GM12892 (cell line): ENCODE results near the gene PTPN14.

Experiments
- POLR2A ChIP-seq: IDR thresholded peaks from 2 replicates; pipeline ENCODE4 v1.6.1; 2011; ENCODE audit warnings: low read depth, low read length, control low read depth
- POLR2AphosphoS5 ChIP-seq: IDR thresholded peaks from 2 replicates; pipeline ENCODE4 v1.6.1; 2011; ENCODE audit warnings: low read depth, low read length, control low read depth
- TAF1 ChIP-seq: IDR thresholded peaks from 2 replicates; pipeline ENCODE4 v1.6.1; 2011; ENCODE audit warnings: low read depth, mild to moderate bottlenecking, control low read depth, low read length, borderline replicate concordance

DNA sequence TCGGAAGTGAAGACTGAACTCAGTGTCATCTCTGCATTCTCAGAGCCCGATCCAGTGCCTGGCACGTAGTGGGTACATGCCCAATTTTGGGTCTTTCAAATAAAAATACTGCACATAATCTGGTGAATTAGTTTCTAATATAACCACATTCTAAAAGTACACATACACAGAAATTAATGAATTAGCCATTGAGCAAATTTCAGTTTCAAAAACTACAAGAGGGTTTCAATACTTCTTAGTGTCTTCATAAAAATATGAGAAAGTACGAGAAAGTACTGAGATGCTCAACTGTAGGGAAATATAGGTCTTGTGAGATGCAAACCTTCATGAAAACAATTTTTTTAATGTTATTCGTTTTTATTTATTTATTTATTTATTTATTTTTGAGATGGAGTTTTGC, 183.6 kb downstream of the PTPN14 start:
- TF ChIP-seq POLR2A (no peak), POLR2AphosphoS5 (no peak), TAF1 (no peak)
